ENCODE results near the gene FGFR3.

Gene FGFR3

DNA sequence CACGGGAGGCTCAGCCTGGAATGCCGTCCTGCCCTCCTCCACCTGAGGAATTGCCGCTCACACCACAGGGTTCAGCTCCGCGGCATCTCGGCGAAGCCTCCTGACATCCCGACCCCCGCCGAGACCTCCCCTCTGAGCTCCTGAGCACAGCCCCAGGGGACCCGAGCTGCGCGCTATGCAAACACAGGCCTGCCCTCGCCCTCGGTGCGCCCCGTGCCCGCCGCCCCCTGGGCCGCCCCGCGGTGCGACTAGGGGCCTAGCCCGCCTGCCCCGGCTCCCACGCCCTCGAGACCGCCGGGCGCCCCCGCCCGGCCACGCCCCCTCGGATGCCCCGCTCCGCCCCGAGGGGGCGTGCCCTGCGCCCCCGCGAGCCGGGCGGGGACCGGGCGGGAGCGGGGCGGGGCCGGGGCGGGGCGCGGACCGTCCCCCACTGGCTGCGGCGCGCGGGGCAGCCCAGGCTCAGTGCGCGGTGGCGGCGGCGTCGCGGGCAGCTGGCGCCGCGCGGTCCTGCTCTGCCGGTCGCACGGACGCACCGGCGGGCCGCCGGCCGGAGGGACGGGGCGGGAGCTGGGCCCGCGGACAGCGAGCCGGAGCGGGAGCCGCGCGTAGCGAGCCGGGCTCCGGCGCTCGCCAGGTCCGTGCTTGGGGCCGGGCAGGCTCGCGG lies at the start of gene FGFR3:
FGFR3 (plus strand) TSS at position 462 of the 664 bp plus-strand sequence. CDS start 642 bp downstream, outside the sequence.
- DNase-seq (ENCODE audit: low read depth in 3 of 3), result peak; percentile 13 to 38 (median 18)

DNA sequence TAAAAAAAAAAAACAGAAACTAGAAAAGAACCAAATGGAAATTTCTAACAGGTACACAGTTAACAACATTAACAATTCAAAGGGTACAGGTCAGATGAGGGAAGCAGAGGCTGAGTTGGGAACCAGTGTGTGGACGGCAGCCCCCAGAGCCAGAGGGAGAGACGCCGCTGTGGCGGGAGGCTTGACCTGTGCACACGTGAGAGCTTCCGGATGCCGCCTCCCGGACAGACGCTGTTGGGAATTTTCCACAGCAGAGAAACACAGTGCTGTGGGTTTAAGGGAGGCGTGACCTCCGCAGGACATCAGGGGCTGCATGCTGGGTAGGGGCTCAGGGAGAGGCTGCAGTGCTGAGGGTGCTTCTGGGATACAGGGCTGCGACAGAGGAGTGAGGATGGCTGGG lies 49.5 kb upstream of the FGFR3 start:
- DNase-seq (ENCODE audit: low read depth in 3 of 3), result no peak

DNA sequence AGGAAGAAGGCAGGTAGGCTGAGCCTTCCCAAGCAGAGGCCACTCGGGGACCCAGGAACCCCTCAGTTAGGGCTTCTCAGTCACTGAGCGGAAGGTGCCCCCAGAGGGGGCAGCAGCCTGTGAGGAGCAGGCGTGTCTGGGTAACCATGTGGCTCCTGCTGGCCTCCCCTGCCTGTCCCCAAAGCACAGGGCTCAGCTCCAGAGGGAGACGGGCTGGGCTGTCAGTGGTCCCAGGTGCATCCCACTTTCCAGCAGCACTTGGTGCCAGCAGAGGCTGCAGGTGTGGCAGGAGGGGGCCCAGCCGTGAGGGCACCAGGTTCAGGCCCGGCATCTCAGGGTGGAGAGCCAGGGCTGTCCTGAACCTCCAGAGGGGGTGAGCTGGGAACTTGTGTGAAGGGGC lies 49.1 kb upstream of the FGFR3 start:
- no peak for DNase-seq (ENCODE audit: low read depth in 3 of 3)

DNA sequence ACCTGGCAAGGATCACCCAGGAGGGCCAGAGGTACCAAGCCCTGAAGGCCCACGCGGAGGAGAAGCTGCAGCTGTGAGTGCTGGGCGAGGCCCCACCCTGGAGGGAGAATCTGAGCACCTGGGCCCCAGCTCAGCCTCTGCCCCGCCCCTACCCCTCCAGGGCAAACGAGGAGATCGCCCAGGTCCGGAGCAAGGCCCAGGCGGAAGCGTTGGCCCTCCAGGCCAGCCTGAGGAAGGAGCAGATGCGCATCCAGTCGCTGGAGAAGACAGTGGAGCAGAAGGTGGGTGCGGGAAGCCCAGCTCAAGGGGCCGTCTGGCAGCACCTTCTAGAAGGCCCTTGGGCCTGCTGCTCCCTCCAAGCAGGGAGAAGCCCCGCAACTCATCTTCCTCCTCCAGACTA lies 48.5 kb upstream of the FGFR3 start:
- DNase-seq (ENCODE audit: low read depth in 3 of 3), result no peak

DNA sequence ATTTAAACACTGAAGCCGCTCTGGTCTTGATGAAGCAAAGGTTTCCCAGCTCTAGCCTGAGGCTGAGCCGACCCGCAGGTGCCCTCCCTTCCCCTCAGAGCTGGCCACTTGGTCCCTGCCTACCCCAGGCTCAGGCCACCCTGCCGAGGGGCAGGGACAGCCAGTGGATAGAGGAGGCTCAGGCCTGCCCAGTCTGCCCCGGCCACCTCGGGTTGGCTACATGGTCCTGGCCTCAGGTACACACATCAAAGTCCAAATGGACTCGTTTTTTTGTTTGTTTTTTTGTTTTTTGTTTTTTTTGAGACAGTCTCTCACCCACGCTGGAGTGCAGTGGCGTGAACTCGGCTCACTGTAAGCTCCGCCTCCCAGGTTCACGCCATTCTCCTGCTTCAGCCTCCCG lies 47.9 kb upstream of the FGFR3 start:
- no peak for DNase-seq (ENCODE audit: low read depth in 3 of 3)

DNA sequence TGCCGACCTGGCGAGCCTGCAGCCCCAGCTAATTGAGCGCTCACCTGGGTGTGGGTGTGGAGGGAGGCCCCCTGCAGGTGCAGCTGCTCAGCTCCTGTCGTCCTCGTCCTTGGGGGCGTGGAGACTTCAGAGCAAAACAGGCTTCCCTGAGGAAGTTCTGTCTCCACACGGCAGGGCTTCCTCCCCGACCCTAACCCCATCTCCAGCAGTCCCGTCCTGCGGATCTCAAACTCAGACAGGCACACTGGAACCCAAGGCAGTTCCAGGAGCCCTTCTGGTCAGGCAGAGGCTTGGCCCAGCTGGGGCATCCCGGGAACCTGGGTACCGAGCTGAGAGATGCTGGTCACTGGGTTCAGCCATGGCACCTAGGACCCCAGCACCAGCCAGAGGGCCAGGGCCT lies 47.4 kb upstream of the FGFR3 start:
- DNase-seq (ENCODE audit: low read depth in 3 of 3), result no peak

DNA sequence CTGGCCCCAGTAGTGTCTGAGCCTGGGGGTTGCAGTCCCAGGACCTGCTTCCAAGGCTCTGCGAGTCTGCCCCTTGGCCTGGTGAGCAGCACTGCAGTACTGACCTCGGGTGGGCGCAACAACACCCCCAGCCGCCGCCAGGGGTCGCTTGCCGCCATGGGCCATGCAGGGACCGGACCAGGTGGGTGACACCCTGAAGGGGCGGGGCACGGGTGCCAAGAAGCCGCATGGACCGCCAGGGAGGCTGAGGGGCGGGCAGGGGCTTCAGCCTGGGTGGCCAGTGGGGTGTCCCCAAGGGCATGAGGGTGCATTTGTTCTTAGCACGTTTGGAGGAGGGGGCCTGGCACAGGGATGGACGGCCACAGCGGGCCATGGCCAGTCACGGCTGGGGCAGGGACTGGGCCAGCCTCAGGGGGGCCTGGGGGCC lies 46.8 kb upstream of the FGFR3 start:
- DNase-seq (ENCODE audit: low read depth in 3 of 3), result peak; percentile 55 to 62 (median 60)

DNA sequence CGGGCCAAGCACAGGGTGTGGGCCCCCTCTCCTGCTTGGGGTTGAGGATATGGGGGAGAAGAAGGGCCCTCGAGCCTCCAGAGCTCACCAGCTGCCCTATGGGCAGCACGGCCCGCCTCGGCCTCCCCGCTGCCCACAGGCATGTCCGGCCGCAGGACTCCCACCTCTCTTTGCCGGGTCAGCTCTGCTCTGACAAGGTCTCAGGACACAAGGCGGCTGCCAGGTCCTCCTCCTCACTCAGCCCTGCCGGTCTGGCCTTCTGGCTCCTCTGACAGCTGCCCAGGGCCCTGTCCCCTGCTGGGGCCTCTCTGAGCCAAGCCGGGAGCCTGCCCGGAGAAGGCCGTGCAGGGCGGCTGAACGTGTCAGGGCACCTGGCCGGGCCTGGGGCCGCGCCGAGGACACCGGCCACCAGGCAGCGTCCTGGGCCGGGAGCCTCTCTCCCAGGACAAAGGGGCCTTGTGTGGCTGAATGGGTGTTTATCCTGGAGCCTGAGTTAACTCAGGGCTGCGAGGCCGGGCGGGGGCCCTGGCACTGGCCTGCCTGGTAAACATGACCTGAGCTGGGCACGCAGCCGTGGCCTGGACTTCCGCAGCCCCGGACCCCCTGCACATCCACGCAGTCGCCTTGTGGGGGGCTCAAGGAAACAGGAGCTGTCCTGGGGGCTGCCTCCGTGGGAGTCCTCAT lies 46.0 kb upstream of the FGFR3 start:
- DNase-seq (ENCODE audit: low read depth in 3 of 3), result no peak

DNA sequence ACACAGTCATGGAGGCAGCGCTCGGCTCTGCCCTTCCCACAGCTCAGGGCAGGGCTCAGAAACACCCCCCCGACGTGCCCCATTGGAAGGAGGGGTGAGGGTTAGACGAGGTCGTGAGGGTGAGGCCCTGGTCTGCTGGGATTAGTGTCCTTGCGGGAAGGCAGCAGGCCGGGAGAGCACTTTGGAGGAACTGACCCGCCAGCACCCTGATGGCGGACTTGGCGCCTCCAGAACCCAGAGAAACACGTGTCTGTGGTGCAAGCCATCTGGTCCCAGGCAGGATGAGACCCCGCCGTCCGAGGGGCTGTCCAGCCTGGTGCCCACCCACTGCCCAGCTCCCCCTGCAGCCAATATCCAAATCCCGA lies 45.5 kb upstream of the FGFR3 start:
- DNase-seq (ENCODE audit: low read depth in 3 of 3), result no peak

DNA sequence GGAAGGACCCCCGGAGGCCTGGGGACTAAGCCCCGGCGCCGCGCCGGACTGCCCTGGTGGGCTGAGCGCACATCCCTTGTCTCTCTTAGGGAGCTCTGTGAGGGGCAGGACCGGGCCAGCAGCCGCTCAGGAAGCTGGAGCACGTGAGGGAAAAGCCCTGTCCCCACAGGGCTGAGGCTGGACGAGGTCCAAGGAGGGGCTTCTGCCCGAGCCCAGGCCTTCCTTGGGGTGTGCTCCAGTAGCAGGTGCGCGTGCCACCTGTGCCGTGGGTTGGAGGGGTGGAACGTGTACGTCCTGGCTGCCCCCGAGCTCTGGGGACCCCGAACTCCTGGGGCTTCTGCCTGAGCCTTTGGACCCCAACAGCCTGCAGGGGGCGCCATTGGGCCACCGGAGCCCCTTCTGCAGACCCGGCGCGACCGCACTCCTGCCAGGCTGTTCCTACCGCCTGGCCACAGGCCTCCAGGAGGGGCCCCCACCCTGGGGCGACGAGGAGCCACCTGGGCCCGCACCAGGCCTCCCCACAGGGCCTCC lies 44.6 kb upstream of the FGFR3 start:
- DNase-seq (ENCODE audit: low read depth in 3 of 3), result peak; percentile 49 to 77 (median 63)

DNA sequence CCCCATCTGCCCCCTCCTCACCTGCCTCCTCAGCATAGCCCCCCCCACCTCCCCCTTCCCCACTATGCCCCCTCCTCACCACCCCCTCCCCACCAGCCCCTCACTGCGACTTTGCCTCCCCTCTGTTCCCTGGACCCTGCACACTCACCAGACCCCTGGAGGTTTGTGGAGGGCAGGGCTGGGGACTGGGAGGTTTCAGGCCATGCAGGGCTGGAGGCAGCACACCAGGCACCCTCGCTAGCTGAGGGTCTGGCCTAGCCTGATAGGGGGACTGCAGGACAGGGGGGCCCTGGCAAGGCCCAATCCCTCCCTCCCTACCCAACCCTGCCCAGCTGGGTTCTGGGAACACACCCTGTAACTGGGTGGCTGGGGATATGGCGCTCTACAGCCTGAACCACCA lies 43.7 kb upstream of the FGFR3 start:
- no peak for DNase-seq (ENCODE audit: low read depth in 3 of 3)

DNA sequence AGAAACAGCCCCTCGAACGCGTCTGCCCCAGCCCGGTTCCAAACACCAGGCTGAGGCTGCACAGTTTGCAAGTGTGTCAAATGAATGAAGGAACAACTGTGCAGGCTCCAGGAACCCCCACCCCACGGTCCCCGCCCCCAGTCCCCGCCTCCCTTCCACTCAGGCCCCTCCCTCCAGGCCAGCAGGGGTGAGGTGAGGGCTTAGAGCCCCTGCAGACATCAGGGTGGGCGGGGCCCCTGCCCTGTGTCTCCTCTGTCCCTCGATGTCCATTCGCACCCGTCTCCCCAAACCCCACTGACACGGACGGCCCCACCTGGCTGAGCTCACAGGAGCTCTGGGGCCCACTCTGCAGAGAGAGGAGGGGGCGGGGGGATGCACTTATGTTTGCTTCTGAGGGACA lies 43.3 kb upstream of the FGFR3 start:
- DNase-seq (ENCODE audit: low read depth in 3 of 3), result no peak

DNA sequence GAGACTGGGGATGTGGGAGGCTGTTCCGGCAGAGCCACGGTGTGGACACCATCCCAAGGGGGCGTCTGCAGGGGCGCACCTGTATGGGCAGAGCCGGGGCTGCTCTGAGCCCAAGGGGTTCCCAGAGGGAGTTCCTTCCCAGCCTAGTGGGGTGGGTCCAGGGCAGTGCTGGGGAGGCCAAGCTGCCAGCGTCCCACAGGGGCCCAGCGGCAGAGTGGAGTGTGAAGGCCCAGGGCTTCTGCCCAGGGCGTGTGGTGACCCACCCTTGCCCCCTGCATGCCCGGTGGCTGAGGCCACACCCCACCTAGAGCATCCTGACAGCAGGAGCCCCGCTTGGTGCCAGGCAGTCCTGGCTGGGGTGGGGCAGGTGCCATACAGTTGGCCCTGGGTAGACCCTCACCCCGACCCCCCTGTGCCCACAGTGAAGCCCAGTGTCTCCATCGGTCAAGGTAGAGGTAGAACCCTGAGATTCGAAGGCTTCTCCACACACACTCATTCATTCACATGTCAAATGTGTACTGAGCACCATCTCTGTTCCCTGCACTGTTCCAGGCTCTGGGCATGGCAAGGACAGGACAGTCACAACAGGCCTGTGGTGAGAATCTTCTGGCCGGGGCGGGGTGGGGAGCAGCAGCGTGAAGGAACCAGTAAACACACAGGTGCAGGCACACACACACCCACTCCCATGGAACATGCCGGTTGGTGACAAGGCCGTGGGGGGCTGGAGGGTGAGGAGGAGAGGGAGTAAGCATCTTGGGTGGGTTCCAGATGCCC lies 42.5 kb upstream of the FGFR3 start:
- DNase-seq (ENCODE audit: low read depth in 3 of 3), result no peak

DNA sequence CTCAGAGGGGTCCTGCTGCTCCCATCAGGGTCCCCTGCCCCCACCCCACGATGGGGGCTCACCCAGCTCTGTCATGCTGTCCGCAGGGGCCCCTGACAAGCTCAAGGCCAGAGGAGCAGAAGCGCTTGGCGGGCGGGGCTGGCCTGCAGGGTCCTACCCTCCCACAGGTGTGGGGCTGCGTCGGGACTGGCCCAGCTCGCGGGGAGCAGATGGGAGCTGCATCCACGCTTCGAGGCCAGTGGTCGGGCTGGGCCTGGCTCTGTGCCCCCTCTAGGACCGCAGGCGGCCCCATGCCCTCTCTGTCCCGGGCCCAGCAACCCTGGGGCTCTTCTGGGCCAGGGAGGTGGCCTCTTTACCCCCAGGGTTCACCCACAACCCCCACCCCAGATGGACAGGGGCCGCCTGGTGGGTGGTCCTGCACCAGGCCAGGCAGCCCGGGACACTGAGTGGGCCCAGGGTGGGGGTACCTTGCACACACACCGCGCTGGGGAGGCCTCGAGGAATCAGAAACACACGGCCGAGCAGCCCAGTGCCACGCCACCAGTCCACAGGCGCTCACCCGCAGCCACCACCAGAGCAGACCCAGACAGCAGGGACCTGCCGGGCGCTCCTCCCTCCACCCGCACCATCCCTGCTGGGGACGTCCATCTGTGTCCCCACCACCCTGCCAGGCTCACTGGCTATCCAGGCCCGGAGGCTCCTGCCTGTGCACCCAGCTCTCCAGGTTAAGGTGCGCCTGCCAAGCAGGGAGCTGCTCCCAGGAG lies 41.8 kb upstream of the FGFR3 start:
- no peak for DNase-seq (ENCODE audit: low read depth in 3 of 3)

DNA sequence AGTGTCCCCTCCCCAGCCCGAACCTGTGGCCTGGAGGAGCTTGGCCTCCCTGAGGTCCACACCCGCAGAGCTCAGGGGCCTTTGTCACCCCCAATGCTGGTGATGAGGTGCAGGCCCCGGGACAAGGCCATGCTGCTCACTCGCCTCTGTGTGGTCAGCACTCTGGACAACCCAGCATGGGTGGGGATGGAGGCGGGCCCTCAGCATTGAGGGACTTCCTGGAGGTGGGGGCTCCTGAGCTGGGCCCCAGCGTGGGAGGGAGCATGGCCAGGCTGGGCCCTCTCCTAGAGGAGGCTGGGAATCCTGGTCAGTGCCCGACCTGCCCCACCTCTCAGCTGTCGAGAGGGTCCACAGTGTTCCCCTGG lies 41.2 kb upstream of the FGFR3 start:
- no peak for DNase-seq (ENCODE audit: low read depth in 3 of 3)

DNA sequence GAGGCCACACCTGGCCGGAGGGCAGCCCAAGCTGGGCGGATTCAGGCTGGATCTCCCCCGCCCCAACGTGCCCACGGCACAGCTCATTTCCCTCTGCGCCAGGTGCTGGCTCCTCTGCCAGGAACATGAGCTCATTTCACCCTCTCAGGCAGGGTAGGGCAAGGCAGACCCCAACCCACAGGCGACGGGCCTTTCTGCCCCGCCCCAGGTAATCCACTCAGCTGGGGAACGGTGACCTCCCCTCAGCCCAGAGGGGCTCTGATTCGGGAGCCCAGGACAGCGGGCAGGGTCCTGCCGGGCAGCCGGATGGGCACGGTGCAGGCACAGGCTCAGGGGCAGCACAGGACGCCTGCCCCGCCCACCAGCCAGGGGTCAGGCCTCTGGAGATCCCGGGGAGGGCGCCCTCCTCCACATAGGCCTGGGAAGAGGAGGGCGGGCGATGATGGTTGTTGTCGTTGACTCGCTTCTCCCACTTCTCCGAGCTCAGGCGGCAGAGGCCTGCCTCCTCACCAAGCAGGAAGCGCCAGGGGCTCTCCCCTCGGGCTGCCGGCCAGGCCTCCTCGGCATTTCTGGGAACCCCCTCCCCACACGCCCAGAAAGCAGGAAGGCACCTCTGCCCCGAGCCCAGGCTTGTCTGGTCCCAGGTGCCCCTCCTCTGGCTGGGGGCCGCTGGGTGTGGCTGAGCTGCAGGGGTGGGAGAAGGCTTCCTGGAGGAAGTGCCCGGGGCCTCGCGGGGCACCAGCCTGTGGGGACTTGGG lies 40.6 kb upstream of the FGFR3 start:
- no peak for DNase-seq (ENCODE audit: low read depth in 3 of 3)

DNA sequence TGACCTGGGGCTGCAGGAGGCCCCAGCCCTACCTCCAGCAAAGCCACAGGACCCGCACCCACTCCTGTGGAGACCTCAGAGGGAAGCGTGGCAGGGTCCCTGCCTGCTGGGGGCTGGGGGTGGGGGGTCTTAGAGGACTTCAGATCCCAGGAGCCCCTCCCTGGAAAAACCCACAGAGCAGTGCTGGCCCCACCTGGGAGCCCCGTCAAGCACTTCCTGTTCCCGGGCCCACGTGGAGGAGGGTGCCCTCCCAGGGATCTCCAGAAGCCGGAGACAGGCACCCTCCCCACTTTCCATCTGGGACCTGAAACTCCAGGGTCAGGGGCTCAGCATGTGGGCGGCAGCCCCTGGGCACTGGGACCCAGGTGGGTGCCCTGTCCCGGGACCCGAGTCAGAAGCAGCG lies 39.8 kb upstream of the FGFR3 start:
- no peak for DNase-seq (ENCODE audit: low read depth in 3 of 3)

DNA sequence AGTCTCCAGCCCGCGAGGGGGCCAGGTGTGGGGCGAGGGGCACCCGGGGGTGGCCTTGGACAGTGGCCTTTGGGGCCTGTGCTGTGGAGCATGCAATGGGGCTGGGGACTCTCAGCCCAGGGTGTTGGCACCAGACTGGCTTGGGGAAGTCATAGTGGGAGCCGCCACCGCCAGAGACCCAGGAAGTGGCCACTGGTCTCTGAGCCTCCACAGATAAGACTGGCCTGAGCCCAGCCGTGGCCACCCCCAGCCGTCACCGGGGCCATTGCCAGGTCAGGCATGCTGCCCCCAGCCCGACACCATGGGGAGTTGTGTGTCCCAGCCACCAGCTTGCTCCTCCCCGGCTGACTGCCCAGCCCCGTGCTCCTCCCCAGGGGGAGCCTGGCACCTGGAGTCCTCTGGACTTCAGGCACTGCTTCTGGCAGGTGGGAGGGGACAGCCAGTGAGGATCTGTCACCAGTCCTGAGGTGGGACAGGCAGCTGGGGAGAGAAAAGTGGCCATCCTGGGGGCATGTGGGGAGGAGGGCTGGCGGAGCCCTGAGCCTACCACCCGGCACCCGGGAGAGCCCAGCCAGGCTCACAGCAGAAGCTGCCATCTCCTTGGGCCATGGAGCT lies 39.3 kb upstream of the FGFR3 start:
- DNase-seq (ENCODE audit: low read depth in 3 of 3), result no peak

DNA sequence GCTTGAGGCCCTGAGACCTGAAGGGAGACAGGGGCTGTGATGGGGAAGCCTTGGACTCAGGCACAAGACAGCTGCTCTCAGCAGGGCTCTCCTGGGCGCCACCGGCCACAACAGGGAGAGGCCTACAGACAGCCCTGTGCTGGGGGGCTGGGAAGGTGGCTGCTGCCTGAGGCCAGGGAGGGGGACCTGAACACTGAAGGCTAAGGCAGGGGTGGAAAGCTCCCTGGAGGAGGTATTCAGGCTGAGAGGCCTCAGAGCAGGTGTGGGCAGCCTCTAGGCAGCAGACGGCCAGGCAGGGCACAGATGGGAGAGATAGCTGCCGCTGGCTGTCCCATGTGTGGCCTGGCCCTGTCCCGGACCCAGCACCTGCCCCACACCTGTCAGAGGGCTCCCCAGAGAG lies 38.8 kb upstream of the FGFR3 start:
- DNase-seq (ENCODE audit: low read depth in 3 of 3), result no peak

DNA sequence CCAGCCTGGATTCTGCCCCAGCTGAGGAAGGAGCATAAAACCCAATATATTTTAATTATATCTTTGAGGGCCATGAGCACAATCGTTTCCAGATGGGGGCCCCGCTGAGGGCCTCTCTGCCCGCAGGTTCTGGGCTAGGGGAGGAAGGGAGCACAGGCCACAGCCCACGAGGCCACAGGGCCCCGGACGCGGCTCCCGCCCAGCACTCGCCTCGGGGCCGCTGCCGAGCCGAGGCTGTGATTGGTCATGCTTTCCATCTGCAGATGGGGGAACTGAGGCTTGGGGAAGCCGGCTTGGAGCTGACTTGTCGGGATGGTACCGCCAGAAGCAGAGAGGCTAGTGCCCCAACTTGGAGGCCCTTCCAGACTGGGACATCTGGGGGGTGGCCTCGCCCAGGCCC lies 37.8 kb upstream of the FGFR3 start:
- no peak for DNase-seq (ENCODE audit: low read depth in 3 of 3)

DNA sequence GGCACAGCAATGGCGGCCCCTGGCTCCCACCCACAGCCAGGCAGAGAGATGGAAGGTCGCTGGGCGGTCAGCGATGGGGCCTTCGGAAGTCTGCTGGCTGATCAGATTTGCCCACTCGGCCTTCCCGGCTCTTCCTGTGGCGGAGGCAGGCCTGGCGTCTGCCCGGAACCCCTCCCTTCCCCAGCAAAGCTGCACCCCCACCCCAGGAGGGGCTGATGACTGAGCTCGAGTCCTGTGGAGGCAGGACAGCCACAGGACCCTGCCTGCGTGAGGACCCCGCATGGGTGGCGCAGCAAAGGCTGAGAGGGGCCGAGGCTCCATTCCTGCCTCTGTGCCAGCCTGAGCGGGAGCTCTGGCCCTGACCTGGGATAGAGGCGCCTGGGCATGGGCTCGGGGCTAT lies 37.0 kb upstream of the FGFR3 start:
- no peak for DNase-seq (ENCODE audit: low read depth in 3 of 3)
